Endothelial cell of umbilical vein (primary cell): ENCODE measurements around the gene SAE1. TPM values are rescaled to one million over a fixed set of nuclear protein-coding genes. Genes with fewer than 3 reads are reported as not detected.

Experiments used
- BruUV-seq: library from RNA; stranded (reverse); fragments of 400-500 nt; replicated peaks from 2 replicates; lab custom pipeline; 2021; lab: Mats Ljungman, UMichigan
- CTCF ChIA-PET: fragments of 300-600, 350-600 bp; sonication (Branson Sonifier 250); formaldehyde crosslinking; loops from one replicate; lab custom pipeline; 2021; ENCODE audit warnings: antibody characterized with exemption, inconsistent platforms; lab: Charles Lee
- POLR2A ChIA-PET: fragments of 300-600, 350-600 bp; sonication (Branson Sonifier 250); formaldehyde crosslinking; loops from one replicate; lab custom pipeline; 2021; ENCODE audit warnings: antibody characterized with exemption, inconsistent platforms; lab: Charles Lee
- DNase-seq: peaks from one replicate; pipeline ENCODE4 v3.0.0-alpha.2; 2011; ENCODE audit warnings: low read depth, low spot score
- FAIRE-seq: peaks from 2 replicates; lab custom pipeline; 2011; peaks lifted over from hg19 to GRCh38; lab: Jason Lieb, UNC
- H2AFZ ChIP-seq: 2 replicates; pipeline ENCODE4 v1.6.0; 2012; ENCODE audit warnings: low read depth, low read length, control low read depth, inconsistent platforms
- H3K27ac ChIP-seq: 2 replicates; pipeline ENCODE4 v1.5.1; 2011; ENCODE audit warnings: low read depth, mild to moderate bottlenecking, control low read depth, low read length, moderate library complexity; ENCODE audit not compliant: insufficient read depth
- H3K27me3 ChIP-seq, 2 experiments: 2 replicates each; pipeline versions ENCODE4 v1.6.0 to v1.6.1; 2011; ENCODE audit warnings: low read length in 2 of 2, mixed read lengths in 1 of 2; ENCODE audit not compliant: control insufficient read depth in 2 of 2, insufficient read depth in 2 of 2
- H3K36me3 ChIP-seq, 2 experiments: 2 replicates in 1 of 2; 3 replicates in 1 of 2; pipeline ENCODE4 v1.5.1; 2011; ENCODE audit warnings: low read length in 2 of 2, mild to moderate bottlenecking in 1 of 2, moderate library complexity in 1 of 2; ENCODE audit not compliant: control insufficient read depth in 2 of 2, insufficient read depth in 2 of 2; ENCODE audit errors: extremely low read depth in 1 of 2
- H3K4me1 ChIP-seq: 3 replicates; pipeline ENCODE4 v1.5.1; 2011; ENCODE audit warnings: mild to moderate bottlenecking, low read length; ENCODE audit not compliant: control insufficient read depth, insufficient read depth; ENCODE audit errors: extremely low read depth
- H3K4me2 ChIP-seq: 2 replicates; pipeline ENCODE4 v1.6.1; 2011; ENCODE audit warnings: low read length, control low read depth, mixed read lengths; ENCODE audit not compliant: insufficient read depth
- H3K4me3 ChIP-seq, 3 experiments: fragments of 200-600 bp in 1 of 3; sonication (generic), shearing (Covaris generic) in 1 of 3; replicated peaks in 1 of 3; 2 replicates each; pipeline ENCODE4 v1.5.1; 2011 to 2016; ENCODE audit warnings: control low read depth in 3 of 3, low read length in 3 of 3, mild to moderate bottlenecking in 2 of 3, inconsistent platforms in 1 of 3, low read depth in 1 of 3, moderate library complexity in 1 of 3; ENCODE audit not compliant: insufficient read depth in 1 of 3
- H3K79me2 ChIP-seq: 2 replicates; pipeline ENCODE4 v1.6.0; 2012; ENCODE audit warnings: low read length, inconsistent platforms; ENCODE audit not compliant: control insufficient read depth, insufficient read depth
- H3K9ac ChIP-seq: replicated peaks from 2 replicates; pipeline ENCODE3; 2011; ENCODE audit warnings: low read length, control low read depth; ENCODE audit not compliant: insufficient read depth; ENCODE audit errors: extremely low read depth
- H3K9me1 ChIP-seq: replicated peaks from 3 replicates; pipeline ENCODE4 v1.6.0; 2011; ENCODE audit warnings: mild to moderate bottlenecking, low read length; ENCODE audit not compliant: control insufficient read depth, insufficient read depth; ENCODE audit errors: extremely low read depth
- H3K9me3 ChIP-seq: replicated peaks from 2 replicates; pipeline ENCODE4 v1.5.1; 2012; ENCODE audit warnings: low read length, inconsistent platforms; ENCODE audit not compliant: control insufficient read depth, insufficient read depth
- H4K20me1 ChIP-seq: replicated peaks from 2 replicates; pipeline ENCODE3; 2011; ENCODE audit warnings: mild to moderate bottlenecking, low read length; ENCODE audit not compliant: control insufficient read depth, insufficient read depth; ENCODE audit errors: extremely low read depth
- CTCF ChIP-seq, 2 donors: IDR thresholded peaks; 1 replicate in 1 of 2; 2 replicates in 1 of 2; pipeline ENCODE4 v1.5.1; 2011; ENCODE audit warnings: low read length in 2 of 2, mild to moderate bottlenecking in 2 of 2, moderate library complexity in 2 of 2, control low read depth in 1 of 2, inconsistent platforms in 1 of 2, low read depth in 1 of 2; ENCODE audit not compliant: insufficient read depth in 1 of 2; ENCODE audit errors: extremely low read depth in 1 of 2
- EZH2 ChIP-seq: IDR thresholded peaks from 2 replicates; pipeline ENCODE4 v1.6.1; 2012; ENCODE audit warnings: borderline replicate concordance, low read depth, mild to moderate bottlenecking, moderate library complexity, low read length, inconsistent platforms; ENCODE audit not compliant: severe bottlenecking
- FOS ChIP-seq: IDR thresholded peaks from 2 replicates; pipeline ENCODE4 v1.6.1; 2011; ENCODE audit warnings: mild to moderate bottlenecking, low read length, moderate library complexity, borderline replicate concordance; ENCODE audit not compliant: insufficient read depth
- GATA2 ChIP-seq: IDR thresholded peaks from 2 replicates; pipeline ENCODE4 v1.7.0; 2011; ENCODE audit warnings: low read depth, mild to moderate bottlenecking, moderate library complexity, mixed read lengths, low read length; ENCODE audit not compliant: insufficient read length, insufficient read depth
- JUN ChIP-seq: IDR thresholded peaks from 2 replicates; pipeline ENCODE4 v1.6.1; 2011; ENCODE audit warnings: borderline replicate concordance, low read depth; ENCODE audit not compliant: insufficient read length, insufficient read depth
- MAX ChIP-seq: IDR thresholded peaks from 2 replicates; pipeline ENCODE4 v1.6.1; 2011; ENCODE audit not compliant: insufficient read depth, insufficient read length
- MYC ChIP-seq: IDR thresholded peaks from one replicate; pipeline ENCODE4 v1.6.1; 2011; ENCODE audit warnings: mild to moderate bottlenecking, low read depth, low read length
- POLR2A ChIP-seq: IDR thresholded peaks from 2 replicates; pipeline ENCODE4 v1.6.1; 2012; ENCODE audit warnings: low read depth, mild to moderate bottlenecking, control low read depth, low read length
- POLR2AphosphoS5 ChIP-seq: IDR thresholded peaks from 2 replicates; pipeline ENCODE4 v1.6.1; 2012; ENCODE audit warnings: low read depth, mild to moderate bottlenecking, control low read depth, low read length, moderate library complexity; ENCODE audit not compliant: insufficient read depth
- dilution Hi-C: fragments of 300-500 bp; cut with MboI; formaldehyde crosslinking; loops from one replicate; pipeline ENCODE4 v1.15.0; 2019; ENCODE audit warnings: low sequenced_read_pairs; ENCODE audit not compliant: extremely low pct_ligation_motif_present
- intact Hi-C: fragments of 100-400 bp; cut with micrococcal nuclease; formaldehyde crosslinking; loops from one replicate; pipeline ENCODE4 v1.10.0; 2022
- polyA plus RNA-seq, 4 experiments: library from polyadenylated mRNA; depleted of rRNA in 3 of 4; stranded (reverse) in 3 of 4; unstranded in 1 of 4; fragments of >200 nt; gene quantifications; 2 replicates each; pipeline versions ENCODE4 v1.2.1 to v1.2.3, GENCODE V29; 2011 to 2012; ENCODE audit warnings: missing spikeins in 1 of 4
- total RNA-seq: library from RNA; stranded (reverse); gene quantifications from 2 replicates; pipeline ENCODE4 v1.2.3, GENCODE V29; 2021

Gene SAE1
- total and polyA plus RNA-seq, 2 donors (not counting 3 experiments of a cell fraction or from before 2014, with no cell fraction given): 165 to 219 TPM

- Histone ChIP-seq H3K4me3 (no peak overlapping the region), H3K9me3 (no peaks in the 10 kb centered on the region), H3K36me3 (no peaks in the 10 kb centered on the region), H4K20me1 (no peaks in the 10 kb centered on the region), H3K4me2 (peak overlapping the region; percentile 79), H3K9ac (peak overlapping the region; percentile 41), H3K79me2 (no peaks in the 10 kb centered on the region), H3K27me3 (no peaks in the 10 kb centered on the region), H3K27ac (peak overlapping the region; percentile 49), H3K9me1 (no peaks in the 10 kb centered on the region), H2AFZ (peak overlapping the region; percentile 74), H3K4me1 (peaks cover 20% of the 10 kb centered on the region)
- CTCF ChIA-PET: interaction anchor here (0.6 to 8.3 kb wide), 43 partner anchors 9 to 231 kb away, joined by 3 to 533 read pairs (median 6); partner anchors contain the start of genes CCDC9, SAE1 and ZC3H4
- FAIRE-seq (peak; percentile 91), DNase-seq (peak; percentile 100)
- POLR2A ChIA-PET: interaction anchor here (0.6 to 1.8 kb wide), 13 partner anchors 11 to 131 kb away, joined by 3 to 27 read pairs (median 6); partner anchors contain the start of genes CCDC9, INAFM1 and ZC3H4
- intact Hi-C loops: loop anchor here (1.0 to 5.0 kb wide), 10 partner anchors 12 to 387 kb away; partner anchors contain the start of gene CCDC9
- TF ChIP-seq CTCF (IDR thresholded peaks at IDR 0.05; ENCODE audit: extremely low read depth in 1 of 2, insufficient read depth in 1 of 2, low read depth in 1 of 2, low read length in 2 of 2) (peak; percentile 95 to 99), MYC (peak; percentile 50), JUN (peak; percentile 76), EZH2 (no peak), POLR2AphosphoS5 (peak; percentile 100), FOS (peak; percentile 79), POLR2A (peak; percentile 53), GATA2 (peak; percentile 96), MAX (peak; percentile 40)
- dilution Hi-C loops: no loop called here
- no TSS peak for BruUV-seq
Observed at GRCh38 chr19:47243776-47244547, 113.3 kb downstream of the SAE1 start.
